SH-SY5Y (cell line): ENCODE results near the gene GCN1.

ENCODE experiments used
- GATA2 ChIP-seq: IDR thresholded peaks from 2 replicates; pipeline ENCODE4 v1.6.1; 2011; ENCODE audit warnings: mild to moderate bottlenecking, low read depth, low read length
- GATA3 ChIP-seq: IDR thresholded peaks from 2 replicates; pipeline ENCODE4 v1.6.1; 2011; ENCODE audit warnings: low read depth, mild to moderate bottlenecking, low read length, moderate library complexity

- TF ChIP-seq GATA3 (no peak), GATA2 (no peak)
Observed at GRCh38 chr12:120137833-120138232, 56.7 kb downstream of the GCN1 start.
